ENCODE data around the gene TIAL1.
"Not testable (repeated sequence)": the region's sequence is repeated elsewhere in the genome, so short reads cannot be mapped to it uniquely, and the experiment has no call there.

The TIAL1 gene

DNA sequence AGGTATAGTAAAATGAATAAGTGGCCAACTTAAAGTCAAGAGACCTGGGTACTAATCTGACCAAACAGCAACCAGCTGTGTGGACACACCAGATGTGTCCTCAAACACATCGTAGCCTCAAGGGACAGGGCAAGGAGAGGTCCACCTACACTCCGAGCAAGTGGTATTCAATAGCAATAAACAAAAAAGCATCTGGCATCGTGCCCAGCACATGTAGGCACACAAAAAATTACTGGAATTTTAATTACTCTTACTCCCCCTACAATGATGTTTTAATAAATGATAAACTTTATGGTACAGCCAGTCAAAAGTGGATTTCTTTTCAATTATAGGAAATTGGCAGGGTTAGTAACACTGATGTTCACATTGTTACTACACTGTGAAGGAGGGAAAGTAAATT, 50.8 kb downstream of the TIAL1 start:
- no peak for DNase-seq

GRCh38 chr10:119545310-119545709, 51.5 kb downstream of the TIAL1 start:
- DNase-seq = no peak

DNA sequence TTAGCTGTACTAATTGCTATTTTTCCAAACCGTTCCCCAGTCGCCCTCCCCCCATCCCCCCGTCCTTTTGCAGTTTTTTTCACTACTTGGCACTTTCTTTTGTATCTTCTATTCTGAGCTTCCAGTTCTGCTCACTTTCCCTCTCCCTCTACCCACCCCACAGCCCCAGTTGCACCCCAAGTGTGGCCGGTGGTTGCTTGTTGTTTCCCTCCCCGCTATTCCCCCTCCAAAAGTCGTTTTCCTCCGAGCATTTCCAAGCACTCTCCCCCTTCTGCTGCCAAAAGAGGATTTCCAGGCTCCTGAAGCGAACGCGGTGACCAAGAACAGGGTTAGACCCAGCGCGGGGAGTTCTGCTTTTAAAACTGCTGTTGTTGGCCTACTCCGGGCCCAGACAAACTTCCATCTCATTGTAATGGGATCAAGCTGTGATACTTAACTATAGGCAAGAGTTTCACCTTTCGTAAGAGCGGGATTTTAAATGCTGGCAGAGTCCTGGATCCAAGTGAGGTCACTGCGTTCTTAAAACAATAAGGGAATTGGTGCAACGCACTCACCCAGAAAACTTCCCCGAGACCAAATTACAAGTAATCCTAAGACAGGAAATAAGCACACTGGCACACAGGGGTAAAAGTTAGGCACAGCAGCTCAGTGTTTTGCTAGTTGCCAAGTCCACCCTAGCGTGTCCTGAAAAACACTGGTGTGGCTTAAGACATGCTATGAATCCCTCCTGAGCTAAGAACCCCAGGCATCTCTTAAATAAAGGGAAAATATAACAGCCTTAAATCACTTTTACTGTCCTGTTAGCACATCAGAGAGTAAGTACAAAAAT, 52.7 kb downstream of the TIAL1 start:
- DNase-seq = no peak

GRCh38 chr10:119542988-119543813, 53.6 kb downstream of the TIAL1 start:
- peak; percentile 37 to 67 (median 46) for DNase-seq

DNA sequence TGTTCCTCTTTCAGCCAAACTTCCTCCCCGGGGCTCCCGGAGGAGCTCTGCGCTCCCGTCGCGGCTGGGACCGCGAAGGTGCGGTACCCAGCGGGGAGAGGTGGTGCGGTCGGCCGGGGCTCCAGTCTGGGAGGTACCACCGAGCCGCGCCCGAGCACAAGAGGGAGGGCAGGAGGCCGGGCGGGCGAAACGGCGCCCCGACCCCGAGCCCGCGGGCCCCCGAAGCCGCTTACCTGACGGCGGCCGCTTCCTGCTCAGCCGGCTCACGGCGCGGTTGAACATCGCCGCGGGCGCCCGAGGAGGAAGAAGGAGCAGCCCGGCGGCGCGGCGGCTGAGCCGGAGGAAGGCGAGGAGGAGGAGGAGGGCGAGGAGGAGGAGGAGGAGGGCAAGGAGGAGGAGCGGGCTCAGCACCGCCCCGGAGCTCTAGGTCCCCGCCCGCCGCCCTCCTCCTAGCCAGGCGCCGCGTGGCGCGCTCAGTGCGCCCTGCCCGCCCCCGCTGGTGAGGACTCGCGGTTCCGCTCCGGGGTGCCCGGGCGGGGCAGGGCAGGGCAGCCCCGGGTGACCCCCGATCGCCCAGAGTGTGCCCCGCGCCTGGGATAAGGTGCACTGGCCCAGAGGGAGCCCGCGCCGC, 54.3 kb downstream of the TIAL1 start, which contains the start of gene RGS10:
TSS of gene RGS10 (minus strand) at position 363 of the 631 bp plus-strand sequence. CDS start at position 282, 81 bp downstream.
- DNase-seq = peak; percentile 65 to 80 (median 68)

DNA sequence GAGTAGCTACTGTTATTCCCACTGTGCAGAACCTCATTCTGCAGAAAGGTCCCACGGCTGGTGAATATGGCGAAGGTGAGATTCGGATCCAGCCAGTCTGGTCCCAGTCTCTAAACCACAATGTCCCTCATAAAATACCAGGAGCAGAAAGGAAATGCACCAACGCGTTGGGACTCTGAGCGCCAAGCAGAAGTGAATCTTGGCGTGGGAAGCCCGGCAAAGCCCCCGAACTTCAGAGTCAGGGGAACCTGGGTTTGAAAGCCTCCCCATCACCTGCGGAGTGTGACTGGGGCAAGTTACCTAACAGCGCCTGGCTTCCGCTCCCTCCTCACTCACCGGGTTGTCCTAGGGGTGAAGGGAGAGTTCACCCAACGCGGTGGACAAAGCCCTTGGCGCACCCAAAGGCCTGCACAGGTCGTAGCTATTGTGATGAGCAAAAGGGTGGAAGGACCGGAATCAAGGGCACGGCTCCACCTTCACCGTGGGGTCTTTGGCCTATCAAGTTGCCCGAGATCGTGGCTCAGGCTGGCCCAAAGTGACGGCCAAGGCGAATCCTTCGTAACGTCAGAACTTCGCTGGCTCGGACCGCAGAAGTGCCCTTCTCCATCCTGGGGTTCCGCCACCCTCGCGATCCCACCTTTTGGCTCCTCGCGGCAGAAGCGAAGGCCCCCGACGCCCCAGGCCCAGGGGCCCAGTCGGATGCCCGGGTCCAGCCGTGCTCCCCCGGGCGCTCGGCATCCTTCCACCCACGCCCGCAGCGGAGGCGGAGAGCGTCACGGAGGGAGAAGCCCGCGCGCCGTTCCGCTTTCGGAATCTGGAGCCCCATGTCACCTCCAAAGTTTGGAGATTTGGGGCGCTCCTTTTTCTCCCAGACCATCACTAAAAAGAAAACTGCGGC, 55.1 kb downstream of the TIAL1 start:
- DNase-seq = peak in 3 of 4 experiments; percentile 22 to 44 (median 42)

DNA sequence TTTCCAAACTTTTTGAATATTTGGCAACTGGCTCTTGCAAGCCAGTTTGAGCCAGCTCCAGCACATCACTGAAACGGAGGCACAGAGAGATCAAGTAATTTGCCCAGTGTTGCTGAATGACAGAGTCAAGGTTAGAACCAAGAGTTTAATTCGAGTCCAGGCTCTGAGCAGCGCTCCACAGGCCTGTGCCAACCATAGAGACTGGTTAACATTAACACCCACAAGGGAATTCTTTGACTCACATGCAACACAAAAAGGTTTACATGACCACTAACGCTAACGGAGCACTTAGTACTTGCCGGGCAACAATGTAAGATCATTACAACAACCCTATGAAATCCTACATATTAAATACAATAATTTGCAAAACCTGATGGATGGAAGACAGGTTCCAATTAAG, 55.7 kb downstream of the TIAL1 start:
- DNase-seq = no peak

- no peak for DNase-seq
These were observed 56.7 kb downstream of the TIAL1 start for GRCh38 chr10:119540038-119540437.

DNA sequence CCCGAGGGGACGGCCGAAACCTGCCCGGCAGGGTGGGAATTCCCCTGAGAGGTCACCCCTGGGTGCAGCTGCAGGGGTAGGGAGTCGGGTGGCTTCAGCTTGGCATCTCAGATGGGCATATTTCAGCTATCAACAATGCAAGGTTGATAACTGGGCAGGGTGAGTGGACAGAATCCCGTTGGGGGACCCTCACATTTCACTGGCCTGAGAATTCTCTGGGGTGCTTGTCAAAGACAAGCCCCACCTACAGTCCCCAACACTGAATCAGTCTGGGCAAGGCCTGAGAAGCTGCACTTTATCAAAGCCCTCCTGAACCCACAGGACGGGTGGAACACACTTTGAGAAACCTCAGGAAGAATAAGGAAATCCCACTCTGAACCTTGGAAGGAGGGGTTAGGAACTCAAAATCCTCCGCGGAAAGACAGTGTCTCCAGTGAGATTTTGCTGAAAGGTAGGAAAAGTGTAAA, 57.4 kb downstream of the TIAL1 start:
- no peak for DNase-seq

DNA sequence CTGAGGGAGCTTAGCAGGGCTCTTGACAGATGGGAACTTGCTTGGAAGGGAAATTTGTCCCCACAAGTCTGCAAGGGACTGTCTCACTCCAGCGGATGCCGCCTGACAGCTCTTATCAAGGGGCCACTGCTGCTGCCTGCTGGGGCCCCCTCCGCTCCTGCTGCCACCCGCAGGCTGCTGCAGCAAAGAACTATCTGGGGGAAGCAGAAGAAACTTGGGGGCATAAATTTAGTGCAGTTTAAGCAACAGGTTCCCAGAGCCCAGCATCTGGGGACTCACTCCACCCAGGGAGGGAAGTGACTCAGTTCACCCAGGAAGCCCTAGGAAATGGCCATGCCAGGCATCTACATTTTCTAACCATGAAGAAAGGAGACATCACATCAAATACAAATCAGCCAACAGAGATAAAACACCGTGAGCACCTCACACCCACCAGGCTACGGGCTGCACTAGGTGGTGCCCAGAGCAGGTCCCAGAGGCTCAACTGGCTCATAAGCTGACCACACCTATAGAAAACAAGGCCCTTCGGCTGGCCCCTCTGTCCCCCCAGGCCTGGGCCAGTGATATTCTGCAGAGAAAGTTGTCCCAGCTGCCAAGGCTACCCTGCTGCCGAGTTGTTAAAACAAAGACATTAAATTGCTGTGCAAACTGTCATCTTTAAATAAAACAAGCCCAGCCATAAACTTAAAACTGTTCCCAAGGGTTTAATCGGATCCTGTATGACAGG, 58.0 kb downstream of the TIAL1 start:
- DNase-seq = peak in 2 of 4 experiments; percentile 6 to 32

- DNase-seq = no peak
These were observed 58.7 kb downstream of the TIAL1 start for GRCh38 chr10:119537953-119538630.

DNA sequence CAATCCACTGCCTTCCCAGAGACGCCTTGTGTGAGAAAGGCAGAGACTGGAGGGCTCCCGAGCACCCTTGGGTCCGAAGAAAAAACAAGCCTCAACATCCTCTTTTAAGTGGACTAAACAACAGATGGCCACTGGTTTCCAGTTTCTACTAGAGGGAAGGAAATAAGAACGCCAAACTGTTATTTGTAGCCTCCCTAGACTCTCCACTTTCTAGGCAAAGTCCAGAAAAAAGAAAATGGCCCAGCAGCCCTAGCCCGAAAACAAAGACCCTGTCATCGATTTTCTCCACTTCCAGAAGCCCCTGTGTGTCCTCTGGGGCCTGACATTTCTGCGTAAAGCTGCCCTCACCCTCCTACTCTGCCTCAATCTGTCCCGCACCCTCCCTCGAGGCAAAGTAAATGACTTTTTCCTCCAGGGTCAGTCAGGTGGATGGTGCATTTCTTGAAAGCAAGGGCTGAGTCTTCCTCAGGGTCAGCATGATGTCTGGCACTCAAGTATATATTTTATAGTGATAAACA, 60.2 kb downstream of the TIAL1 start:
- DNase-seq = no peak

GRCh38 chr10:119535837-119536507, 60.8 kb downstream of the TIAL1 start:
- DNase-seq = no peak

GRCh38 chr10:119535305-119535704, 61.5 kb downstream of the TIAL1 start:
- DNase-seq = no peak

- DNase-seq = no peak
These were observed 63.3 kb downstream of the TIAL1 start for GRCh38 chr10:119533473-119533872.

DNA sequence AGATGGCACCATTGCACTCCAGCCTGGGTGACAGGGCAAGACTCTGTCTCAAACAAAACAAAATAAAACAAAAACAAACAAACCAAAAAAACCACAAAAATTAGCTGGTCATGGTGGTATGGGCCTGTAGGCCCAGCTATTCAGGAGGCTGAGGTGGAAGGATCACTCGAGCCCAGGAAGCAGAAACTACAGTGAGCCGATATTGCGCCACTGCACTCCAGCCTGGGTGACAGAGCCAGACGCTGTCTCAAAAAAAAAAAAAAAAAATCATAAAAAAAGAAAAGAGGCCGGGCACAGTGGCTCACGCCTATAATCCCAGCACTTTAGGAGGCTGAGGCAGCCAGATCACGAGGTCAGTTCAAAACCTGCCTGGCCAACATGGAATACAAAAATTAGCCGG, 64.0 kb downstream of the TIAL1 start:
- not testable (repeated sequence) for DNase-seq

DNA sequence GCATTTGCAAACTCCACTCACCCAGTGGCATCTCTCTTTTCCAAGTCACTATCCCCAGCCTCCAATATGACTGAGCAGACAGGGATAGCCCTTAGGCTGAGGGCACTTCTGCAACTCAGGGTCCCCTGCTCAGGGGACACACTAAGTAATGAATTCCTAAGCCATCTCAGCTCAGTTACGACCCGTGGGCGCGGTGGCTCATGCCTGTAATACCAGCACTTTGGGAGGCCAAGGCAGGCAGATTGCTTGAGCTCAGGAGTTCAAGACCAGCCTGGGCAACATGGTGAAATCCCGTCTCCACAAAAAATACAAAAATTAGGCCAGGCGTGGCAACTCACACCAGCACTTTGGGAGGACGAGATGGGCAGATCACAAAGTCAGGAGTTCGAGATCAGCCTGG, 64.5 kb downstream of the TIAL1 start:
- not testable (repeated sequence) for DNase-seq

GRCh38 chr10:119531067-119531466, 65.7 kb downstream of the TIAL1 start:
- DNase-seq = no peak

GRCh38 chr10:119528663-119529237, 68.0 kb downstream of the TIAL1 start:
- DNase-seq = not testable (repeated sequence)
